ENCODE data around the gene PACSIN2.

DNA sequence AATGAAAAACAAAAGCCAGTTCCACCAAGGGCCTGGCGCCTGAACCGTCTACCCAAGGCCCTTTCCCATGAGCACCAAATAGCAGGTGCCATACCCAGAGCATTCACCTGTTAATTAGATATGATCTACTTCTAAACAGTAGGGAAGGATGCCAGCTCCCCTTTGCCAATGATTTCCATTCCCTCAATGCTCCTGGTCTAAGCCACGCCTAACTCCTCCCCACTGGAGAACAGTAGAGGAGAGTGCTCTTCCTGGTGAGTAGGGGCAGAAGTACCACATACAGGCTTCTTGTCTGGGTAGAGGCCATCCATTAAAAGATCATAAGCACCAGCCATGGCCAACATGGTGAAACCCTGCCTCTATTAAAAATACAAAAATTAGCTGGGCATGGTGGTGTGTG lies 40.7 kb downstream of the PACSIN2 start:
- TF ChIP-seq, protein P1, sequence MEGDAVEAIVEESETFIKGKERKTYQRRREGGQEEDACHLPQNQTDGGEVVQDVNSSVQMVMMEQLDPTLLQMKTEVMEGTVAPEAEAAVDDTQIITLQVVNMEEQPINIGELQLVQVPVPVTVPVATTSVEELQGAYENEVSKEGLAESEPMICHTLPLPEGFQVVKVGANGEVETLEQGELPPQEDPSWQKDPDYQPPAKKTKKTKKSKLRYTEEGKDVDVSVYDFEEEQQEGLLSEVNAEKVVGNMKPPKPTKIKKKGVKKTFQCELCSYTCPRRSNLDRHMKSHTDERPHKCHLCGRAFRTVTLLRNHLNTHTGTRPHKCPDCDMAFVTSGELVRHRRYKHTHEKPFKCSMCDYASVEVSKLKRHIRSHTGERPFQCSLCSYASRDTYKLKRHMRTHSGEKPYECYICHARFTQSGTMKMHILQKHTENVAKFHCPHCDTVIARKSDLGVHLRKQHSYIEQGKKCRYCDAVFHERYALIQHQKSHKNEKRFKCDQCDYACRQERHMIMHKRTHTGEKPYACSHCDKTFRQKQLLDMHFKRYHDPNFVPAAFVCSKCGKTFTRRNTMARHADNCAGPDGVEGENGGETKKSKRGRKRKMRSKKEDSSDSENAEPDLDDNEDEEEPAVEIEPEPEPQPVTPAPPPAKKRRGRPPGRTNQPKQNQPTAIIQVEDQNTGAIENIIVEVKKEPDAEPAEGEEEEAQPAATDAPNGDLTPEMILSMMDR (IDR thresholded peaks at IDR 0.05): no peak
- no peak for TF ChIP-seq POLR2AphosphoS5 (IDR thresholded peaks at IDR 0.05)
